Spleen (tissue), 11 donors: ENCODE results near the gene NAA30. TPM values are rescaled to one million over a fixed set of nuclear protein-coding genes. Genes with fewer than 3 reads are reported as not detected.
"Not testable (repeated sequence)": the region's sequence is repeated elsewhere in the genome, so short reads cannot be mapped to it uniquely, and the experiment has no call there.

Experiments used
- DNase-seq: peaks from one replicate; pipeline ENCODE4 v3.0.0-alpha.2; 2020
- H3K27ac ChIP-seq, 8 donors: fragments of 200-600 bp; sonication (generic) in 7 of 8; 1 replicate in 4 of 8; 2 replicates in 4 of 8; pipeline versions ENCODE4 v1.5.0 to v1.8.0; 2016 to 2021; ENCODE audit warnings: inconsistent platforms in 4 of 8, mild to moderate bottlenecking in 4 of 8, moderate library complexity in 1 of 8
- H3K27me3 ChIP-seq, 7 donors: fragments of 200-600 bp; sonication (generic) in 6 of 7; replicated peaks in 1 of 7; 1 replicate in 4 of 7; 2 replicates in 3 of 7; pipeline versions ENCODE4 v1.5.0 to v1.8.0; 2016 to 2021; ENCODE audit warnings: inconsistent platforms in 3 of 7, mild to moderate bottlenecking in 1 of 7
- H3K36me3 ChIP-seq, 6 donors: fragments of 200-600 bp; sonication (generic) in 5 of 6; 1 replicate in 4 of 6; 2 replicates in 2 of 6; pipeline versions ENCODE4 v1.5.0 to v1.8.0; 2016 to 2021; ENCODE audit warnings: inconsistent platforms in 2 of 6
- H3K4me1 ChIP-seq, 6 donors: fragments of 200-600 bp; sonication (generic) in 5 of 6; 1 replicate in 3 of 6; 2 replicates in 3 of 6; pipeline versions ENCODE4 v1.5.0 to v1.8.0; 2016 to 2021; ENCODE audit warnings: inconsistent platforms in 3 of 6
- H3K4me3 ChIP-seq, 8 donors: fragments of 200-600 bp; sonication (generic) in 7 of 8; 1 replicate in 4 of 8; 2 replicates in 4 of 8; pipeline versions ENCODE4 v1.5.0 to v1.8.0; 2016 to 2021; ENCODE audit warnings: inconsistent platforms in 4 of 8, mild to moderate bottlenecking in 4 of 8, moderate library complexity in 2 of 8
- H3K9me3 ChIP-seq, 8 donors: fragments of 200-600 bp; sonication (generic) in 7 of 8; 1 replicate in 4 of 8; 2 replicates in 4 of 8; pipeline versions ENCODE4 v1.5.0 to v1.8.0; 2016 to 2021; ENCODE audit warnings: inconsistent platforms in 4 of 8
- POLR2A ChIP-seq, 3 donors: fragments of 450-650 bp; IDR thresholded peaks; one replicate each; pipeline ENCODE4 v1.5.1; 2017; ENCODE audit warnings: antibody characterized with exemption in 3 of 3, mild to moderate bottlenecking in 1 of 3
- POLR2AphosphoS5 ChIP-seq, 3 donors: sonication (generic); formaldehyde crosslinking; IDR thresholded peaks; one replicate each; pipeline ENCODE4 v1.5.1; 2017; ENCODE audit warnings: antibody characterized with exemption in 3 of 3
- WGBS, 5 donors: extraction: QIAGEN DNeasy Blood & Tissue Kit in 3 of 5; methylation state at CpG; one replicate each; pipeline versions ENCODE4 v1.1.5 to v1.1.7; 2013 to 2018; 5-methylcytosine and 5-hydroxymethylcytosine counted together
- intact Hi-C: fragments of 100-400 bp; cut with DNase I; formaldehyde crosslinking; loops from one replicate; pipeline ENCODE4 v1.15.0; 2023; ENCODE audit warnings: low total_unique reads
- polyA plus RNA-seq, 3 donors: library from polyadenylated mRNA; stranded (reverse); fragments of 200-250 nt; gene quantifications; one replicate each; pipeline ENCODE4 v1.2.1, GENCODE V29; 2013
- total RNA-seq, 7 donors: library from RNA; depleted of rRNA in 3 of 7; stranded (reverse); fragments of >200 nt in 3 of 7; fragmentation: NEBNext Ultra II Directional in 4 of 7; extraction: Animal tissue kit (Norgen Biotek cat#: 25700) in 4 of 7; gene quantifications; one replicate each; pipeline versions ENCODE4 v1.1.0 to v1.2.1, GENCODE V29; 2016 to 2021
- TF ChIP-seq, protein P1 (sequence below), 11 experiments: fragments of 200-600 bp in 7 of 11; fragments of 450-650 bp in 4 of 11; sonication (generic) in 4 of 11; IDR thresholded peaks in 8 of 11; conservative IDR thresholded peaks in 3 of 11; 1 replicate in 7 of 11; 2 replicates in 4 of 11; pipeline versions ENCODE4 v1.4.0 to v1.8.0; 2016 to 2021; ENCODE audit warnings: antibody characterized with exemption in 11 of 11, inconsistent platforms in 4 of 11, mild to moderate bottlenecking in 1 of 11
- donor health status: healthy with polysubstance abuse.
- donor health status: DM: no; HTN: no; CAD: no; lungs with moderate emphysema.
- donor health status: DM: no; HTN: no; CAD: no.
- donor health status: Bipolar disorder and iron deficiency.
- donor health status: healthy.
- donor health status: DM: no; HTN: no; CAD: no.
- donor health status: DM: yes; HTN: yes; CAD: no.

The NAA30 gene
- total and polyA plus RNA-seq, 10 donors = 2.8 to 24.4 (median 16.2) TPM

DNA sequence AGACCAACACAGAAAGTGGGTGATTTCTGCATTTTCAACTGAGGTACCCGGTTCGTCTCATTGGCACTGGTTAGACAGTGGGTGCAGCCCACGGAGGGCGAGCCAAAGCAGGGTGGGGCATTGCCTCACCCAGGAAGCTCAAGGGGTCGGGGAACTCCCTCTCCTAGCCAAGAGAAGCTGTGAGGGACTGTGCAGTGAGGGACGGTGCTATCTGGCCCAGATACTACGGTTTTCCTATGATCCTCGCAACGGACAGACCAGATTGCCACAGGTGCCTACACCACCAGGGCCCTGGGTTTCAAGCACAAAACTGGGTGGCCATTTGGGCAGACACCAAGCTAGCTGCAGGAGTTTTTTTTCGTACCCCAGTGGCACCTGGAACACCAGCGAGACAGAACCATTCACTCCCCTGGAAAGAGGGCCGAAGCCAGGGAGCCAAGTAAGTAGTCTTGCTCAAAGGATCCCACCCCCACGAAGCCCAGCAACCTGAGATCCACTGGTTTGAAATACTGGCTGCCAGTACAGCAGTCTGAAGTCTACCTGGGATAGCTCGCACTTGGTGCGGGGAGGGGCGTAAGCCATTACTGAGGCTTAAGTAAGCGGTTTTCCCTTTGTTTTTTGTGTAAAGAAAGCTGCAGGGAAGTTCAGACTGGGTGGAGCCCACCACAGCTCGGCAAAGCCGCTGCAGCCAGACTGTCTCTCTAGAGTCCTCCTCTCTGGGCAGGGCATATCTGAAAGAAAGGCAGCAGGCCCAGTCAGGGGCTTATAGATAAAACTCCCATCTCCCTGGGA is 25.5 kb upstream of the NAA30 start:
- Histone ChIP-seq H3K4me3 (no peak overlapping the region), H3K4me1 (no peaks in the 10 kb centered on the region), H3K36me3 (no peaks in the 10 kb centered on the region), H3K27ac (no peak overlapping the region), H3K9me3 (no peaks in the 10 kb centered on the region), H3K27me3 (peaks cover 0 to 9% (median 0%) of the 10 kb centered on the region in 7 donors)
- intact Hi-C loops = no loop called here
- TF ChIP-seq POLR2AphosphoS5 (IDR thresholded peaks at IDR 0.05) (no peak), POLR2A (IDR thresholded peaks at IDR 0.05) (no peak)
- TF ChIP-seq, protein P1, sequence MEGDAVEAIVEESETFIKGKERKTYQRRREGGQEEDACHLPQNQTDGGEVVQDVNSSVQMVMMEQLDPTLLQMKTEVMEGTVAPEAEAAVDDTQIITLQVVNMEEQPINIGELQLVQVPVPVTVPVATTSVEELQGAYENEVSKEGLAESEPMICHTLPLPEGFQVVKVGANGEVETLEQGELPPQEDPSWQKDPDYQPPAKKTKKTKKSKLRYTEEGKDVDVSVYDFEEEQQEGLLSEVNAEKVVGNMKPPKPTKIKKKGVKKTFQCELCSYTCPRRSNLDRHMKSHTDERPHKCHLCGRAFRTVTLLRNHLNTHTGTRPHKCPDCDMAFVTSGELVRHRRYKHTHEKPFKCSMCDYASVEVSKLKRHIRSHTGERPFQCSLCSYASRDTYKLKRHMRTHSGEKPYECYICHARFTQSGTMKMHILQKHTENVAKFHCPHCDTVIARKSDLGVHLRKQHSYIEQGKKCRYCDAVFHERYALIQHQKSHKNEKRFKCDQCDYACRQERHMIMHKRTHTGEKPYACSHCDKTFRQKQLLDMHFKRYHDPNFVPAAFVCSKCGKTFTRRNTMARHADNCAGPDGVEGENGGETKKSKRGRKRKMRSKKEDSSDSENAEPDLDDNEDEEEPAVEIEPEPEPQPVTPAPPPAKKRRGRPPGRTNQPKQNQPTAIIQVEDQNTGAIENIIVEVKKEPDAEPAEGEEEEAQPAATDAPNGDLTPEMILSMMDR (IDR thresholded peaks at IDR 0.05 in 8 of 11, conservative IDR thresholded peaks at IDR 0.05 in 3 of 11) = no peak
- 73 to 84% (median 78%) methylated on average over 17 to 19 of the region's 19 CpGs for WGBS, 5 donors
- no peak for DNase-seq

DNA sequence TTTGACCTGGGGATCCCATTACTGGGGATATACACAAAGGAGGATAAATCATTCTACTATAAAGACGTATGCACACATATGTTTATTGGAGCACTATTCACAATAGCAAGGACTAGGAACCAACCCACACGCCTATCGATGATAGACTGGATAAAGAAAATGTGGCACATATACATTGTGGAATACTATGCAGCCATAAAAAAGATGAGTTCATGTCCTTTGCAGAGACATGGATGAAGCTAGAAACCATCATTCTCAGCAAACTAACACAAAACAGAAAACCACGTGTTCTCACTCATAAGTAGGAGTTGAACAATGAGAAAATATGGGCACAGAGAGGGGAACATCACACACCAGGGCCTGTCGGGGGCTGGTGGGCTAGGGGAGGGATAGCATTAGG is 20.2 kb upstream of the NAA30 start:
- H3K27ac ChIP-seq, H3K4me3 ChIP-seq, DNase-seq, H3K27me3 ChIP-seq, H3K9me3 ChIP-seq, H3K36me3 ChIP-seq, H3K4me1 ChIP-seq, intact Hi-C loops: not testable (repeated sequence)
- WGBS, 5 donors = 87 to 96% (median 95%) methylated on average over 5 of the region's 5 CpGs

DNA sequence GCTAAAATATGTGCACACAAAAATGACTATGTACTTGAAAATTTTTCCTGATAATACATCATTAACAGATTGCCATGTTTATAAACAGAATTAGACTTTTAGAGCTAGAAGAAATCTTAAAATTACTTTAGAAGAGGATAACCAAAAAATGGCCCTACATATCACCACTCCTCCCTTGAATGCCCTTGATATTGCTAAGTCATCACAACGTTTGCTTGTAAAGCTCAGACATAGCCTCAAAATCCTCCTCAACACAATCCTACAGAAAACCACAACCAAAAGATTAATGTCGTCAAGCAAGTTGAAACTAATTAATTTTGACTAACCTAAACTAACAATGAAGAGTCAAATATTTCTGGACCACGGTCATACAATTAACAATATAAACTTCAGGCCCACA is 19.4 kb upstream of the NAA30 start:
- TF ChIP-seq POLR2A (IDR thresholded peaks at IDR 0.05) = no peak
- TF ChIP-seq POLR2AphosphoS5 (IDR thresholded peaks at IDR 0.05) = no peak
- TF ChIP-seq, protein P1 (IDR thresholded peaks at IDR 0.05 in 8 of 11, conservative IDR thresholded peaks at IDR 0.05 in 3 of 11) = no peak
- peaks cover 0 to 3% (median 0%) of the 10 kb centered on the region in 7 donors for H3K27me3 ChIP-seq
- H3K4me3 ChIP-seq = no peak overlapping the region
- no peak overlapping the region for H3K27ac ChIP-seq
- WGBS, 5 donors = 44 to 50% (median 44%) methylated on average over 3 of the region's 3 CpGs
- H3K36me3 ChIP-seq = no peaks in the 10 kb centered on the region
- no peak for DNase-seq
- intact Hi-C loops = no loop called here
- H3K9me3 ChIP-seq = peaks cover 0 to 5% (median 2%) of the 10 kb centered on the region in 8 donors
- H3K4me1 ChIP-seq = no peaks in the 10 kb centered on the region

DNA sequence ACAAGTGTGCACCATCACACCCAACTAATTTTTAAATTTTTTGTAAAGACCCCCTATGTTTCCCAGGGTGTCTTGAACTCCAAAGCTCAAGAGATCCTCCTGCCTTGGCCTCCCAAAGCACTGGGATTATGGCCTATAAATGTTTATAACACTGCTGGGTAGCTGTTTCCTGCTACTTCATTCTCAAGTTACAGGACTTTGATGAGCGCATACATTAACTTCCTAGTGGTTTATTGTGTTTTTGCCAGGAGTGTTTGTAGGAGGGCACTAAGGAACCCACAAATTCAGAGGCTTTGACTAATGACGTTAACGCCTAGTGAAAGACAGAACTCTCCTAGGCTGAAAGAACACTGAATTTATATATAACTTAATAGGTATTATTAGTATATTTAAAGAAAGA is 15.2 kb upstream of the NAA30 start:
- Histone ChIP-seq H3K27me3 (no peaks in the 10 kb centered on the region), H3K27ac (no peak overlapping the region), H3K4me1 (no peaks in the 10 kb centered on the region), H3K36me3 (no peaks in the 10 kb centered on the region), H3K9me3 (peaks cover 0 to 3% (median under 1%) of the 10 kb centered on the region in 8 donors), H3K4me3 (no peak overlapping the region)
- TF ChIP-seq, protein P1 (IDR thresholded peaks at IDR 0.05 in 8 of 11, conservative IDR thresholded peaks at IDR 0.05 in 3 of 11) = no peak
- TF ChIP-seq POLR2AphosphoS5 (IDR thresholded peaks at IDR 0.05) (no peak), POLR2A (IDR thresholded peaks at IDR 0.05) (no peak)
- DNase-seq = no peak
- intact Hi-C loops = no loop called here
- 81 to 88% (median 86%) methylated on average over 3 of the region's 3 CpGs for WGBS, 5 donors
